Fibroblast of skin of right biceps (primary cell): ENCODE data around the gene SPACA5.
A peak's percentile ranks its signal among the peaks of the same experiment; 100 is the strongest.
"Not testable (repeated sequence)": the region's sequence is repeated elsewhere in the genome, so short reads cannot be mapped to it uniquely, and the experiment has no call there.

Source experiments
- DNase-seq: peaks from one replicate; pipeline ENCODE4 v3.0.0-alpha.2; 2013

Gene SPACA5

GRCh38 chrX:48022100-48022499 lies 15.3 kb downstream of the SPACA5 start:
- DNase-seq = no peak

GRCh38 chrX:48022738-48023137 lies 15.9 kb downstream of the SPACA5 start:
- DNase-seq = no peak

- DNase-seq = peak; percentile 51
Observed at GRCh38 chrX:48025561-48025960, 18.8 kb downstream of the SPACA5 start.

- DNase-seq = not testable (repeated sequence)
Observed at GRCh38 chrX:48027545-48027944, 20.8 kb downstream of the SPACA5 start.

GRCh38 chrX:48028091-48028490 lies 21.3 kb downstream of the SPACA5 start:
- DNase-seq = no peak

GRCh38 chrX:48030237-48030636 lies 23.4 kb downstream of the SPACA5 start:
- no peak for DNase-seq

GRCh38 chrX:48030641-48031173 lies 23.9 kb downstream of the SPACA5 start:
- not testable (repeated sequence) for DNase-seq

GRCh38 chrX:48035891-48036290 lies 29.1 kb downstream of the SPACA5 start:
- no peak for DNase-seq

GRCh38 chrX:48043056-48043455 lies 36.3 kb downstream of the SPACA5 start:
- DNase-seq = no peak

- peak; percentile 72 for DNase-seq
Observed at GRCh38 chrX:48045410-48046311, 38.9 kb downstream of the SPACA5 start.

GRCh38 chrX:48046846-48047245 lies 40.1 kb downstream of the SPACA5 start:
- no peak for DNase-seq

GRCh38 chrX:48058621-48059295 lies 52.0 kb downstream of the SPACA5 start:
- DNase-seq = no peak

- no peak for DNase-seq
Observed at GRCh38 chrX:48059296-48059639, 52.5 kb downstream of the SPACA5 start.
